Lung (tissue), 12 donors: ENCODE data around the gene BMP3. TPM values are rescaled to one million over a fixed set of nuclear protein-coding genes. Genes with fewer than 3 reads are reported as not detected.

Experiments used
- ATAC-seq: fragments of 200-7000 bp; cut with Tn5 transposase; one replicate; pipeline ENCODE4 v1.9.1; 2020; ENCODE audit warnings: moderate number of reproducible peaks; ENCODE audit not compliant: insufficient read depth, low FRiP score
- DNase-seq, 3 donors: peaks; one replicate each; pipeline ENCODE4 v3.0.0-alpha.2; 2013 to 2017
- H3K27ac ChIP-seq, 2 donors: one replicate each; pipeline ENCODE4 v1.5.1; 2013; ENCODE audit warnings: mild to moderate bottlenecking in 2 of 2, moderate library complexity in 2 of 2, control low read depth in 1 of 2, inconsistent platforms in 1 of 2, low read depth in 1 of 2, low read length in 1 of 2
- H3K27me3 ChIP-seq, 3 donors: one replicate each; pipeline ENCODE4 v1.5.1; 2013; ENCODE audit warnings: low read length in 2 of 3; ENCODE audit not compliant: control insufficient read depth in 3 of 3, insufficient read depth in 3 of 3
- H3K36me3 ChIP-seq, 4 donors: one replicate each; pipeline ENCODE4 v1.5.1; 2013; ENCODE audit warnings: low read length in 4 of 4, mild to moderate bottlenecking in 1 of 4, moderate library complexity in 1 of 4; ENCODE audit not compliant: control insufficient read depth in 4 of 4, insufficient read depth in 4 of 4
- H3K4me1 ChIP-seq, 5 donors: one replicate each; pipeline ENCODE4 v1.5.1; 2013; ENCODE audit warnings: low read length in 5 of 5, mild to moderate bottlenecking in 2 of 5, moderate library complexity in 1 of 5; ENCODE audit not compliant: control insufficient read depth in 5 of 5, insufficient read depth in 5 of 5
- H3K4me3 ChIP-seq: one replicate; pipeline ENCODE4 v1.5.1; 2013; ENCODE audit warnings: mild to moderate bottlenecking, control low read depth, moderate library complexity
- H3K9ac ChIP-seq, 2 donors: one replicate each; pipeline ENCODE4 v1.5.1; 2013; ENCODE audit warnings: low read length in 2 of 2, control low read depth in 1 of 2; ENCODE audit not compliant: insufficient read depth in 1 of 2
- H3K9me3 ChIP-seq, 4 donors: one replicate each; pipeline ENCODE4 v1.5.1; 2013; ENCODE audit warnings: low read length in 3 of 4, mild to moderate bottlenecking in 1 of 4, moderate library complexity in 1 of 4; ENCODE audit not compliant: control insufficient read depth in 4 of 4, insufficient read depth in 3 of 4
- WGBS, 2 donors: extraction: QIAGEN DNeasy Blood & Tissue Kit; methylation state at CpG; one replicate each; pipeline ENCODE4 v1.1.7; 2013; 5-methylcytosine and 5-hydroxymethylcytosine counted together
- polyA plus RNA-seq, 2 donors: library from polyadenylated mRNA; stranded (reverse); fragments of 200-250 nt; gene quantifications; one replicate each; pipeline ENCODE4 v1.2.1, GENCODE V29; 2013
- total RNA-seq, 2 donors: library from RNA; depleted of rRNA in 1 of 2; stranded (reverse); fragments of >200 nt in 1 of 2; gene quantifications; one replicate each; pipeline ENCODE4 v1.2.1, GENCODE V29; 2014 to 2021
- TF ChIP-seq, protein P1 (sequence below): IDR thresholded peaks from 2 replicates; pipeline ENCODE4 v1.5.1; 2012; ENCODE audit warnings: mild to moderate bottlenecking; ENCODE audit errors: control extremely low read depth, extremely low read depth
- donor health status: control.
- donor health status: control.
- donor health status: Bipolar disorder and iron deficiency.
- donor health status: healthy.
- donor health status: DM: yes; HTN: yes; CAD: no.

BMP3 gene
- total and polyA plus RNA-seq, 4 donors, result 1.6 to 24.1 (median 5.2) TPM

DNA sequence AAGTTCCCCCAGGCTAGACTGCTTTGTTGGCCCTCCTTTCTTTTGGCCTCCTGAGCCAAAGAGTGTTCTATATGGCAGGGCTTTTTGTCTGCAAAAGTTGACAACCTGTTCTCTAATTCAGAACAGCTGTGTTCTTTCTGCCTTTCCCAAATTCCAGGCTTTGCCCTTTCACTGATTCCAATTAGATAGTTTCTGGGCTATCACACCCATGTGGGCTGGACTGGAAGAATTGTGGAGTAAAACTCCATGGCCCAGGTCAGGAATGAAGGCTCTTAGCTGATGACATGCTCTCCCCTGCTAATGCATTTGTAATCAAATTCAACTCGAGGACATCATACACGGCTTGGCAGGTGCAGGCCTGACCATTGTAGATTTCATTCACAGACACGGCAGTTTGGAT is 19.4 kb downstream of the BMP3 start:
- Histone ChIP-seq H3K9me3 (no peaks in the 10 kb centered on the region), H3K4me3 (no peak overlapping the region), H3K27me3 (no peaks in the 10 kb centered on the region), H3K4me1 (no peaks in the 10 kb centered on the region), H3K36me3 (peaks cover 0 to 2% (median 0%) of the 10 kb centered on the region in 4 donors), H3K27ac (no peak overlapping the region), H3K9ac (no peak overlapping the region)
- TF ChIP-seq, protein P1, sequence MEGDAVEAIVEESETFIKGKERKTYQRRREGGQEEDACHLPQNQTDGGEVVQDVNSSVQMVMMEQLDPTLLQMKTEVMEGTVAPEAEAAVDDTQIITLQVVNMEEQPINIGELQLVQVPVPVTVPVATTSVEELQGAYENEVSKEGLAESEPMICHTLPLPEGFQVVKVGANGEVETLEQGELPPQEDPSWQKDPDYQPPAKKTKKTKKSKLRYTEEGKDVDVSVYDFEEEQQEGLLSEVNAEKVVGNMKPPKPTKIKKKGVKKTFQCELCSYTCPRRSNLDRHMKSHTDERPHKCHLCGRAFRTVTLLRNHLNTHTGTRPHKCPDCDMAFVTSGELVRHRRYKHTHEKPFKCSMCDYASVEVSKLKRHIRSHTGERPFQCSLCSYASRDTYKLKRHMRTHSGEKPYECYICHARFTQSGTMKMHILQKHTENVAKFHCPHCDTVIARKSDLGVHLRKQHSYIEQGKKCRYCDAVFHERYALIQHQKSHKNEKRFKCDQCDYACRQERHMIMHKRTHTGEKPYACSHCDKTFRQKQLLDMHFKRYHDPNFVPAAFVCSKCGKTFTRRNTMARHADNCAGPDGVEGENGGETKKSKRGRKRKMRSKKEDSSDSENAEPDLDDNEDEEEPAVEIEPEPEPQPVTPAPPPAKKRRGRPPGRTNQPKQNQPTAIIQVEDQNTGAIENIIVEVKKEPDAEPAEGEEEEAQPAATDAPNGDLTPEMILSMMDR, result no peak
- WGBS, 2 donors, result 52 to 71% methylated on average over 3 of the region's 3 CpGs
- DNase-seq (no peak), ATAC-seq (no peak)

DNA sequence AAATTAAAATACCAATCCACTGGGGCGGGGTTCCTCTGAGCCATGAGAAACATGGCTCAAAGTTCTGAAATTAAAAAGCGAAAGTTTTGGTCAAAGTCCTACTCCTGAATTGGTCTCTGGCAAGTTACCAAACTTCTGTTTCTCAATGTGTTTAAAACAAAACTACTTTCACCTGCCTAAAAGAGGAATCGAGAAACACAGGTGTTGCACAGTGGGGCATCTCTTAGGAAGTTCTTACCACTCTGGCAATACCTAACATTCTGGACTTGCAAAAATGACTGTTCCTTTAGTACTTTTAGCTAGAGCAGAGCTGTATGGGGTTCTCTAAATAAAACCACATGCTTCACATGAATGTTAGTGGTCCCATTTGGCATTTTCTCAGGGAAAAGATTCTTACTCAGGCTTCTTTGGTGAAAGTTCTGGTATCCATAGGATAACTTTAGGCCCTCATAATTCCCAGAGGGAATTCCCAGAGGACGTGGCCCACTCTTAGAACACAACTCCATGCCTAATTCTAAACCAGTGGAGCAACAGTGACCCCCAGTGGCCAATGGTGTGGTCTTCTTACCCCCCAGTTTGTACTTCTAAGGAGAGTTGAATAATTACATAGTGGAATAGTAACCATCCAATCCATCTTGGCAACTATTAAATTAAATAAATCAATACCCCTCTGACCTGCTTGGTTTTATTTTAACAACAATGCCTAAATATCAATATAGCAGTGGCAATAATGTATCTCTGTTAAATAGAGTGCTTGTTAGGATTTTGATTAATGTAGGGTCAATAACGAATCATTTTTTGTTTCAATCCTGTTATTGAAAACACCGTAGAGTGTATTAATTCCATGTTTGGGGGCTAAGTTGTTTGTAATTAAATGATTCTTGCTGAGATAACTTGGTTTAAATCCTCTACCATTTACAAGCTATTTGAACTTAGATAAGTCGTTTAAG is 21.9 kb downstream of the BMP3 start:
- DNase-seq (peak; percentile 75 to 82 (median 79)), ATAC-seq (peak; percentile 76)
- TF ChIP-seq, protein P1, result peak; percentile 16
- no peak overlapping the region for H3K4me3 ChIP-seq
- no peaks in the 10 kb centered on the region for H3K4me1 ChIP-seq
- no peaks in the 10 kb centered on the region for H3K36me3 ChIP-seq
- H3K9ac ChIP-seq, result no peak overlapping the region
- peaks cover 0 to 3% (median 0%) of the 10 kb centered on the region in 3 donors for H3K27me3 ChIP-seq
- no peaks in the 10 kb centered on the region for H3K9me3 ChIP-seq
- H3K27ac ChIP-seq, result no peak overlapping the region
- WGBS, 2 donors, result 56 to 70% methylated on average over 7 of the region's 7 CpGs

DNA sequence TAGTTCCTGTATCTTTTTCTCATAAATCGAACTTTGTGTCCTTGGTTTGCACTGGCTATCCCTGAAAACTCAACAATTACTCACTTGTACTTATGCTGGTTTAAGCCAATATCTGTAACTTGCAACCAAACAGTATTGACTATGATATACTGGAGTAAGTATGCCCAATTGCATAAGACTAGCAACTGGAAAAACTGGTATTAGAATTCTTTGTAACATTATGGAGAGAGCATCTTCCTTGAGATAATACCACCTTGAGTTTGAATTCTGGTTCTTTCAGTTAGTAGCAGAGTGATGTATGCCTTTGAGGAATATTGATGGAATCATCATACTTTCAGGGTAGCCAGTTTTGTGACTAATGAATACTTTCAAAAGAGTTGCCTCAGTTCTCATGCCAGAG is 28.1 kb downstream of the BMP3 start:
- no peaks in the 10 kb centered on the region for H3K36me3 ChIP-seq
- ATAC-seq (no peak), DNase-seq (no peak)
- WGBS, 2 donors, result 67 to 79% methylated on average over 1 of the region's 1 CpG
- no peak overlapping the region for H3K9ac ChIP-seq
- no peak overlapping the region for H3K27ac ChIP-seq
- no peaks in the 10 kb centered on the region for H3K4me1 ChIP-seq
- no peak overlapping the region for H3K4me3 ChIP-seq
- TF ChIP-seq, protein P1, result no peak
- H3K27me3 ChIP-seq, result peaks cover 0 to 3% (median 2%) of the 10 kb centered on the region in 3 donors
- no peaks in the 10 kb centered on the region for H3K9me3 ChIP-seq
